ENCODE measurements around the gene BIRC3. TPM values are rescaled to one million over a fixed set of nuclear protein-coding genes. Genes with fewer than 3 reads are reported as not detected.
A peak's percentile ranks its signal among the peaks of the same experiment; 100 is the strongest.

Gene BIRC3
- total RNA-seq, 2 experiments from 2014 or later: 102 to 108 TPM

DNA sequence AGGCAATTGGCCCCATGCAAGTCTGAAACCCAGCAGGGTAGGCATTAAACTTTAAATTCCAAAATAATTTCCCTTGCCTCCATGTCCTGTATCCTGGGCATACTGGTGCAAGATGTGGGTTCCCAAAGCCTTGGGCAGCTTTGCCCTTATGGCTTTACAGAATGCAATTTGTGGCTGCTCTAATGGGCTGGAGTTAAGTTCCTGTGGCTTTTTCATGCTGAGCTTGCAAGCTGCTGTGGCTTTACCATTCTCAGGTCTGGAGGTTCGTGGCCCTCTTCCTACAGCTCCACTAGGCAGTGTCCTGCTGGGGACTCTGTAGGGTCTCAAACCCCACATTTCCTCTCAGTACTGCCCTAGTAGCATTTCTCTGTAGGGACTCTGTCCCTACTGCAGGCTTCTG lies 15.0 kb upstream of the BIRC3 start:
- TF ChIP-seq, protein P1, sequence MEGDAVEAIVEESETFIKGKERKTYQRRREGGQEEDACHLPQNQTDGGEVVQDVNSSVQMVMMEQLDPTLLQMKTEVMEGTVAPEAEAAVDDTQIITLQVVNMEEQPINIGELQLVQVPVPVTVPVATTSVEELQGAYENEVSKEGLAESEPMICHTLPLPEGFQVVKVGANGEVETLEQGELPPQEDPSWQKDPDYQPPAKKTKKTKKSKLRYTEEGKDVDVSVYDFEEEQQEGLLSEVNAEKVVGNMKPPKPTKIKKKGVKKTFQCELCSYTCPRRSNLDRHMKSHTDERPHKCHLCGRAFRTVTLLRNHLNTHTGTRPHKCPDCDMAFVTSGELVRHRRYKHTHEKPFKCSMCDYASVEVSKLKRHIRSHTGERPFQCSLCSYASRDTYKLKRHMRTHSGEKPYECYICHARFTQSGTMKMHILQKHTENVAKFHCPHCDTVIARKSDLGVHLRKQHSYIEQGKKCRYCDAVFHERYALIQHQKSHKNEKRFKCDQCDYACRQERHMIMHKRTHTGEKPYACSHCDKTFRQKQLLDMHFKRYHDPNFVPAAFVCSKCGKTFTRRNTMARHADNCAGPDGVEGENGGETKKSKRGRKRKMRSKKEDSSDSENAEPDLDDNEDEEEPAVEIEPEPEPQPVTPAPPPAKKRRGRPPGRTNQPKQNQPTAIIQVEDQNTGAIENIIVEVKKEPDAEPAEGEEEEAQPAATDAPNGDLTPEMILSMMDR (IDR thresholded peaks at IDR 0.05): no peak
- Mint-ChIP-seq H3K4me1 (ENCODE audit: low read depth) (peaks cover 61% of the 10 kb centered on the region), H3K4me3 (no peak overlapping the region), H3K36me3 (ENCODE audit: low read depth) (peaks cover 20% of the 10 kb centered on the region), H3K27me3 (no peaks in the 10 kb centered on the region), H3K9me3 (peaks cover 22% of the 10 kb centered on the region), H3K27ac (no peak overlapping the region)
- ChIA-PET POLR2A (interaction anchor here (1.5 kb wide), 1 partner anchor 11 kb away, joined by 4 read pairs; no protein-coding TSS in a partner anchor), CTCF (interaction anchor here (0.8 to 1.0 kb wide), 2 partner anchors 8 to 15 kb away, joined by 3 to 5 read pairs; no protein-coding TSS in a partner anchor)
- ATAC-seq: no peak
- intact Hi-C loops (cut with micrococcal nuclease): no loop called here
- DNase-seq: no peak

DNA sequence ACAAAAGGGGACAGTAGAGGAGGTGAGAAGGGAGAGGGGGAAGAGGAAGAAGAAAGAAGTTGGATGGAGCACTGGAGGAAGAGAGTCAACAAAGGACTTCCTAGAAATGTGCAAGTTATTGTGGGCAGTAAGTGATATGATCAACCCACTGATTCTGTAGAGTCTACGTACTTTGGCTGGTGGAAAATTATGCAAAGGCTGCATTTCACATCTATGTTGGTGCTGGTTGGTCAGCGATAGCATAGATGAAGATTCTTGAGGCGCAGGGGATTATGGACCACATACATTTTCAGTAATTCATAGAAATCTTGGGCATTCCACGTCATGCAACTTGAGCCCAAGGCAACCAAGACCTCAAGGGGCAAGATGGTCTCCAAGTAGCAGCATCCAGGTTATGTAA lies 12.6 kb upstream of the BIRC3 start:
- intact Hi-C loops (cut with micrococcal nuclease): no loop called here
- H3K27me3 Mint-ChIP-seq: no peaks in the 10 kb centered on the region
- ATAC-seq: no peak
- H3K4me1 Mint-ChIP-seq (ENCODE audit: low read depth): peaks cover 68% of the 10 kb centered on the region
- peak overlapping the region; percentile 45 for H3K4me3 Mint-ChIP-seq
- TF ChIP-seq, protein P1 (IDR thresholded peaks at IDR 0.05): no peak
- DNase-seq: no peak
- H3K36me3 Mint-ChIP-seq (ENCODE audit: low read depth): peaks cover 15% of the 10 kb centered on the region
- H3K27ac Mint-ChIP-seq: peak overlapping the region; percentile 81
- CTCF ChIA-PET: no interaction called here
- peaks cover 25% of the 10 kb centered on the region for H3K9me3 Mint-ChIP-seq
- POLR2A ChIA-PET: no interaction called here

- intact Hi-C loops (cut with micrococcal nuclease): no loop called here
- Mint-ChIP-seq H3K27ac (peak overlapping the region; percentile 81), H3K9me3 (peaks cover 28% of the 10 kb centered on the region), H3K27me3 (no peaks in the 10 kb centered on the region), H3K36me3 (ENCODE audit: low read depth) (peaks cover 15% of the 10 kb centered on the region), H3K4me1 (ENCODE audit: low read depth) (peaks cover 60% of the 10 kb centered on the region), H3K4me3 (peak overlapping the region; percentile 18)
- ATAC-seq (no peak), DNase-seq (no peak)
- POLR2A ChIA-PET: interaction anchor here (0.8 to 1.4 kb wide), 3 partner anchors 11 to 59 kb away, joined by 3 to 5 read pairs (median 3); no protein-coding TSS in a partner anchor
- TF ChIP-seq, protein P1 (IDR thresholded peaks at IDR 0.05): no peak
- CTCF ChIA-PET: interaction anchor here (0.8 to 17.7 kb wide), 9 partner anchors 10 to 190 kb away, joined by 3 to 403 read pairs (median 4); partner anchors contain the start of gene BIRC3
Observed at GRCh38 chr11:102305352-102306047, 11.8 kb upstream of the BIRC3 start.

DNA sequence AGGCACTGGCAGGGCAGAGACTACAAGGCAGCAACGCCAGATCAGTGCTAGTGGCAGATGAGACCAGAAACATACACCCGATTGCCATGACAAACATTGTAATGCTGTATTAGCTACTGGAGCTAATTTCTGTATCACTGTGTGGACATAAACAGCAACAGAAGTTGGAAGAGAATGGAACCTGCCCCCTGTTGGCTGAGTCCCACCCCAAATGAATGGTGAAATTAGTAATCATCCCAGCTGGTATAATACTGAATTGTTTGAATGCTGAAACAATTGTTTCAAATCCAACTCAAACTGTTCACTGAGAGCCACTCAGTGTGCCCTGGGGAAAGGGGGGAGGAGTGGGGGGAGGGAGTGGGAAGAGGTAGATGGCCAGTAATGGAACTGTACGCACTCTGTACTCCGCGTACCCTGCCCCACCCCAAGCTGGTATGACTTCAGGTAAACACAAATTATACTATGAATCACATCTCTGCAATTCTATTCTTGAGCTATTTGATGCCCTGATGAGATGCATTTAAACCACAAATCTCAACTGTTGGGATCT lies 11.2 kb upstream of the BIRC3 start:
- intact Hi-C loops (cut with micrococcal nuclease): no loop called here
- Mint-ChIP-seq H3K9me3 (peaks cover 28% of the 10 kb centered on the region), H3K4me1 (ENCODE audit: low read depth) (peaks cover 55% of the 10 kb centered on the region), H3K27me3 (no peaks in the 10 kb centered on the region), H3K36me3 (ENCODE audit: low read depth) (peaks cover 15% of the 10 kb centered on the region), H3K27ac (peak overlapping the region; percentile 81), H3K4me3 (peak overlapping the region; percentile 51)
- peak; percentile 38 for DNase-seq
- peak; percentile 40 for ATAC-seq
- ChIA-PET POLR2A (interaction anchor here (0.8 to 1.4 kb wide), 3 partner anchors 12 to 58 kb away, joined by 3 to 5 read pairs (median 3); no protein-coding TSS in a partner anchor), CTCF (interaction anchor here (0.8 to 17.7 kb wide), 10 partner anchors 10 to 190 kb away, joined by 3 to 403 read pairs (median 4); partner anchors contain the start of gene BIRC3)
- TF ChIP-seq, protein P1 (IDR thresholded peaks at IDR 0.05): peak; percentile 22
